Kidney (tissue), 22 donors: ENCODE data around the gene TAMM41. TPM values are rescaled to one million over a fixed set of nuclear protein-coding genes. Genes with fewer than 3 reads are reported as not detected.
"Not testable (repeated sequence)": the region's sequence is repeated elsewhere in the genome, so short reads cannot be mapped to it uniquely, and the experiment has no call there.

Experiments
- DNase-seq, 5 donors: peaks; one replicate each; pipeline ENCODE4 v3.0.0-alpha.2; 2013 to 2020
- FAIRE-seq: peaks from 2 replicates; lab custom pipeline; 2012; peaks lifted over from hg19 to GRCh38; lab: Jason Lieb, UNC
- H3K27ac ChIP-seq, 2 donors: one replicate each; pipeline ENCODE4 v1.7.0; 2013; ENCODE audit warnings: low read depth in 2 of 2, low read length in 2 of 2, inconsistent platforms in 1 of 2
- H3K27me3 ChIP-seq: one replicate; pipeline ENCODE4 v1.7.1; 2013; ENCODE audit warnings: low read length, inconsistent platforms; ENCODE audit not compliant: control insufficient read depth, insufficient read depth
- H3K36me3 ChIP-seq, 3 donors: one replicate each; pipeline versions ENCODE4 v1.7.0 to v1.7.1; 2013; ENCODE audit warnings: low read length in 3 of 3, control low read depth in 1 of 3, inconsistent platforms in 1 of 3; ENCODE audit not compliant: insufficient read depth in 3 of 3, control insufficient read depth in 2 of 3
- H3K4me1 ChIP-seq, 3 donors: one replicate each; pipeline versions ENCODE4 v1.7.0 to v1.7.1; 2013; ENCODE audit warnings: low read length in 3 of 3, inconsistent platforms in 1 of 3, low read depth in 1 of 3; ENCODE audit not compliant: control insufficient read depth in 2 of 3, insufficient read depth in 2 of 3
- H3K4me3 ChIP-seq, 3 donors: one replicate each; pipeline versions ENCODE4 v1.7.0 to v1.8.1; 2013; ENCODE audit warnings: low read length in 3 of 3, control low read depth in 1 of 3, inconsistent platforms in 1 of 3
- H3K9ac ChIP-seq, 3 donors: one replicate each; pipeline versions ENCODE4 v1.7.0 to v1.7.1; 2013; ENCODE audit warnings: low read length in 3 of 3, control low read depth in 1 of 3, inconsistent platforms in 1 of 3
- H3K9me3 ChIP-seq, 3 donors: one replicate each; pipeline versions ENCODE4 v1.7.0 to v1.7.1; 2013; ENCODE audit warnings: low read length in 3 of 3, control low read depth in 1 of 3, inconsistent platforms in 1 of 3; ENCODE audit not compliant: control insufficient read depth in 2 of 3, insufficient read depth in 1 of 3
- CTCF ChIP-seq: IDR thresholded peaks from 3 replicates; pipeline ENCODE4 v1.5.1; 2012; ENCODE audit warnings: mild to moderate bottlenecking, moderate library complexity, borderline replicate concordance; ENCODE audit not compliant: insufficient read depth; ENCODE audit errors: extremely low read depth
- intact Hi-C: fragments of 100-400 bp; cut with DNase I; formaldehyde crosslinking; loops from one replicate; pipeline ENCODE4 v1.11.1; 2022
- long read RNA-seq, 10 donors: library from polyadenylated mRNA in 1 of 10; unstranded in 1 of 10; transcript quantifications; one replicate each; pipeline ENCODE4 v2.0.0 and lab custom pipeline, GENCODE V29; 2021 to 2026
- polyA plus RNA-seq: library from polyadenylated mRNA; stranded (reverse); fragments of 350-450 nt; fragmentation: Illumina TruSeq; extraction: RNeasy Lipid Tissue Mini Kit (QIAGEN cat#74804); gene quantifications from one replicate; pipeline ENCODE4 v1.2.3, GENCODE V29; 2014; ENCODE audit warnings: low read depth, low replicate concordance; ENCODE audit not compliant: insufficient read depth
- total RNA-seq: library from RNA; stranded (reverse); fragmentation: NEBNext Ultra II Directional; extraction: Animal tissue kit (Norgen Biotek cat#: 25700); gene quantifications from one replicate; pipeline ENCODE4 v1.2.1, GENCODE V29; 2021
- donor health status: control.
- donor health status: control.
- donor health status: control.
- donor health status: control.
- donor health status: control.
- donor health status: DM: yes; HTN: yes; CAD: no.
- donor health status: Normal renal cell carcinoma (clear cell type).

TAMM41 gene
- total RNA-seq = 19.4 TPM
- 10.3 TPM for polyA plus RNA-seq
- long read RNA-seq, donor 1, transcript TAMM41-206 (8 exons, 1,213 nt) = major isoform, 7 of 11 reads
- long read RNA-seq, donor 1, partial matches to known transcripts = 0 of 11 reads
- long read RNA-seq, donor 1, other reads (novel, unspliced or antisense) = 0 of 11 reads
- long read RNA-seq, donor 2, transcript TAMM41-206 (8 exons, 1,213 nt) = major isoform, 5 of 5 reads
- long read RNA-seq, donor 2, partial matches to known transcripts = 0 of 5 reads
- long read RNA-seq, donor 2, other reads (novel, unspliced or antisense) = 0 of 5 reads
- long read RNA-seq, donor 3, partial matches to known transcripts = 0 of 3 reads
- long read RNA-seq, donor 3, other reads (novel, unspliced or antisense) = 0 of 3 reads
- long read RNA-seq, donor 4 = 0 reads
- long read RNA-seq, donor 5 = 0 reads
- long read RNA-seq, donor 6, transcript TAMM41-206 (8 exons, 1,213 nt) = major isoform, 6 of 11 reads
- long read RNA-seq, donor 6, partial matches to known transcripts = 0 of 11 reads
- long read RNA-seq, donor 6, other reads (novel, unspliced or antisense) = 0 of 11 reads
- long read RNA-seq, donor 7, transcript TAMM41-206 (8 exons, 1,213 nt) = major isoform, 5 of 6 reads
- long read RNA-seq, donor 7, partial matches to known transcripts = 0 of 6 reads
- long read RNA-seq, donor 7, other reads (novel, unspliced or antisense) = 1 of 6 reads
- long read RNA-seq, donor 8, partial matches to known transcripts = 0 of 2 reads
- long read RNA-seq, donor 8, other reads (novel, unspliced or antisense) = 0 of 2 reads
- long read RNA-seq, donor 9, partial matches to known transcripts = 0 of 1 reads
- long read RNA-seq, donor 9, other reads (novel, unspliced or antisense) = 0 of 1 reads
- long read RNA-seq, donor 10, partial matches to known transcripts = 0 of 3 reads
- long read RNA-seq, donor 10, other reads (novel, unspliced or antisense) = 0 of 3 reads

GRCh38 chr3:11846281-11847266 is at the start of gene TAMM41:
Gene TAMM41 (minus strand): TSS chr3:11846885. CDS start chr3:11846636, 249 bp downstream.
- peak within 1 kb of the TSS; percentile 94 to 99 (median 99) for H3K4me3 ChIP-seq
- intact Hi-C loops = no loop called here
- no peaks in the 10 kb centered on the region for H3K9me3 ChIP-seq
- H3K27me3 ChIP-seq = no peaks in the 10 kb centered on the region
- FAIRE-seq (no peak), DNase-seq (peak; percentile 90 to 97 (median 93))
- H3K4me1 ChIP-seq = peaks cover 0 to 17% (median 16%) of the 10 kb centered on the region in 3 donors
- peak within 1 kb of the TSS; percentile 94 to 97 (median 96) for H3K9ac ChIP-seq
- peak; percentile 88 for TF ChIP-seq CTCF
- H3K36me3 ChIP-seq = peaks cover 0 to 15% (median 6%) of the 10 kb centered on the region in 3 donors
- H3K27ac ChIP-seq = peak within 1 kb of the TSS; percentile 75 to 83

GRCh38 chr3:11878837-11879236 is 32.2 kb upstream of the TAMM41 start:
- no peak for FAIRE-seq
- no peaks in the 10 kb centered on the region for H3K36me3 ChIP-seq
- no peaks in the 10 kb centered on the region for H3K4me1 ChIP-seq
- DNase-seq = no peak
- TF ChIP-seq CTCF = no peak
- no peaks in the 10 kb centered on the region for H3K9me3 ChIP-seq
- no peak overlapping the region for H3K4me3 ChIP-seq
- intact Hi-C loops = no loop called here
- H3K27ac ChIP-seq = no peak overlapping the region
- no peak overlapping the region for H3K9ac ChIP-seq
- H3K27me3 ChIP-seq = no peaks in the 10 kb centered on the region

GRCh38 chr3:11874707-11875106 is 28.0 kb upstream of the TAMM41 start:
- H3K9ac ChIP-seq, H3K4me1 ChIP-seq, FAIRE-seq, intact Hi-C loops, H3K27me3 ChIP-seq, H3K27ac ChIP-seq, H3K36me3 ChIP-seq, H3K4me3 ChIP-seq, DNase-seq, H3K9me3 ChIP-seq: not testable (repeated sequence)

GRCh38 chr3:11863739-11864138 is 17.1 kb upstream of the TAMM41 start:
- H3K4me1 ChIP-seq, H3K27ac ChIP-seq, H3K4me3 ChIP-seq, H3K27me3 ChIP-seq, FAIRE-seq, DNase-seq, intact Hi-C loops, H3K9me3 ChIP-seq, H3K36me3 ChIP-seq, H3K9ac ChIP-seq: not testable (repeated sequence)

GRCh38 chr3:11862584-11862983 is 15.9 kb upstream of the TAMM41 start:
- H3K9me3 ChIP-seq, H3K36me3 ChIP-seq, H3K4me1 ChIP-seq, H3K27me3 ChIP-seq, H3K4me3 ChIP-seq, intact Hi-C loops, DNase-seq, FAIRE-seq, H3K27ac ChIP-seq, H3K9ac ChIP-seq: not testable (repeated sequence)
